GM18520 (cell line): ENCODE results near the gene SYNJ1.
"Not testable (repeated sequence)": the region's sequence is repeated elsewhere in the genome, so short reads cannot be mapped to it uniquely, and the experiment has no call there.

Experiments used
- ATAC-seq: cut with Tn5 transposase; IDR thresholded peaks from one replicate; pipeline ENCODE4 v1.9.1; 2021; ENCODE audit not compliant: unreplicated experiment

Gene SYNJ1

DNA sequence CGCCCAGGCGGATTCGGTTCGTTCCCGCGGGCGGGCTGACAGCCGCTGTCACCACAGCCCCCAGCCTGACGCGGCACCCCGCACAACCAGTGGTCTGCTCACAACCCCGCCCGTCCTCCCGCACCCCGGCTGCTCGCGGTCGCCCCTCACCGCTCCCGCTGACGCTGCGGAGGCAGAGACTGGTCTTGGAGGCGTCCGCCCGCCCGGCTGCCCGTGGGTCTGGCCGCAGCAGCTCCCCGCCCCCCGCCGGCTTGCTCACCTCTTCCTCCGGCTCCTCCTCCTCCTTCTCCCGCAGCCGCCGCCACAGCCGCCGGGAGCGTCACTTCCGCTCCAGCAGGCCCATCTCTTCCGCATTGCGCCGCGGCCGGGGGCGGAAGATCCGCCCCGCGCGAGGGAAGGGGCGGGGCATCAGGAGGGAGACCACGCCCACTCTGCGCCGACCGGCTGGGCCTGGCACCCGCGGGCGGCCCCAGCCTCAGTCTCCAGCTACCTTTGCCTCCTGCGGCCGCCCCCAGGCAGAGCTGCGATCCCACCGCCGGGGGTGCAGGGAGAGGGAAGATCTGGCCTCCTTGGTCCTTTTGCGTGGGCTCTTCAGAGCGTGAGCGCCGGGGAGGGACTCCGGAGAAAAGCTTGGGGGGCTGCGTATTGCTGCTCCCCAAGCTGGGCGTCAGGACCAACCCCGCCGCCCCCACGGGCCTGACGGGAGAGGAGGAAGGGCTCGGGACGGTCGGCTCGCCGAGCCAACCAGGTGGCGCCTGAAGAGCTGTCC is at the start of gene SYNJ1:
SYNJ1 (minus strand) TSS at position 327 of the 769 bp plus-strand sequence. CDS start 1,118 bp downstream, outside the sequence.
- peak; percentile 78 for ATAC-seq

GRCh38 chr21:32777269-32777668 is 49.5 kb upstream of the SYNJ1 start:
- no peak for ATAC-seq

- no peak for ATAC-seq
Observed at GRCh38 chr21:32776743-32777142, 48.9 kb upstream of the SYNJ1 start.

DNA sequence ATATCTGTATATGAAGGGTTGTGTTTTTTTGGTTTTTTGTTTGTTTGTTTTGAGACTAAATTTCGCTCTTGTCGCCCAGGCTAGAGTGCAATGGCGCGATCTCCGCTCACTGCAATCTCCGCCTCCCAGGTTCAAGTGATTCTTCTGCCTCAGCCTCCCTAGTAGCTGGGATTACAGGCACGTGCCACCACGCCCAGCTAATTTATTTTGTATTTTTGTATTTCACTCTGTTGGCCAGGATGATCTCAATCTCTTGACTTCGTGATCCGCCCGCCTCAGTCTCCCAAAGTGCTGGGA is 45.2 kb upstream of the SYNJ1 start:
- ATAC-seq = not testable (repeated sequence)

GRCh38 chr21:32772281-32773047 is 44.7 kb upstream of the SYNJ1 start:
- no peak for ATAC-seq

- ATAC-seq = peak; percentile 25
Observed at GRCh38 chr21:32770871-32771523, 43.2 kb upstream of the SYNJ1 start.

- no peak for ATAC-seq
Observed at GRCh38 chr21:32768530-32768929, 40.7 kb upstream of the SYNJ1 start.

GRCh38 chr21:32765058-32765457 is 37.2 kb upstream of the SYNJ1 start:
- no peak for ATAC-seq

- ATAC-seq = no peak
Observed at GRCh38 chr21:32764186-32764585, 36.4 kb upstream of the SYNJ1 start.

- no peak for ATAC-seq
Observed at GRCh38 chr21:32757804-32758203, 30.0 kb upstream of the SYNJ1 start.

DNA sequence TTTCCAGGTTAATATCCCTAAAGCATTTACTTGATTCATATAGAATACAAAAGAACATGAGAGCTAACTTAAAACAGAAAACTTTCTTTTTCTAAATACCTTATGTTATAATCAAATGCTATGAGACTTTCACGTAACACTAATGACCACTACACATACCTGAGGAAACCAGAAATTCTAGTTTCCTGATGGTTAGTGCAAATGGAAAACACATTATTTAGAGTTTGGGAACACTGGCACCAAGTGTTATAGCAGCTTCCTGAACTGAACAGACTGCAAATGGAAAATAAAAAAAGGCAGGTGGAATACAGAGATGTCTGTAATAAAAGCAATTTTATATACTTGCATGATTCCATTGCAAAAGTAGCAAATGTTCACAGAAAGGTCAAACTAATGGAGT is 28.3 kb upstream of the SYNJ1 start:
- no peak for ATAC-seq

DNA sequence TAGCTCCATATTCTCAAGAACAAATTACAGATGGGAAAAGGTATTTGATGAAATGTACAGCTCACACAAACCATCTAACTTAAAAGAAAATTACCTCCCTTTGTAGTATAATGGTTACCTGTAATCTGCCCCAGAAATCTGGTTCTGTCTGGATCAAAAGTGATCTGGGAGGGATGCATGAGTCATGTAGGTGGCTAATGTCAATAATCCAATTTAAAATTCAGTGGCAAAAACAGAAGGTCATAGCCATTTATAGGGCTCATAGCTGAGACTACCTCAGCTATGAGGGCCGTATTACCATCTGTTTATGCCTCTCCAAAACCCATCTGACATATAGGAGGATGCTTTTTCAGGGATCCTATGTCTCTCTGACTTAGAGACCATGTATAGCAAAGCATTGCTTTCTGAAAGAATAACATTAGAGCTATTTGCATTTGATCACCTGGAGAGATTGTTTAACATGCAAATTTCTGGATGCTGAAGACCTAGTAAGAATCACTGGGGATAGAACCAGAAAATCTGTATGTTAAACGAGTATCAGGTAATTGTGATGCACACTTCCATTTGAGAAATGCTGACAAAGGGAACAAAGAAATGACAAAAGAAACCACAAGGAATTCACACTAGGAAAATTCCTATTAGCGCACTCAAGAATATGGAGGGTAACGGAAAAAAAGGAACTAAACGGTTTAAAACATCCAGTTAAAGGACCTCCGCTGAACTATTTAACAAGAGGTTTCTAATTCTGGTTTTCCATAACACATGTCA is 26.2 kb upstream of the SYNJ1 start:
- ATAC-seq = no peak

- ATAC-seq = no peak
Observed at GRCh38 chr21:32750405-32750804, 22.6 kb upstream of the SYNJ1 start.

DNA sequence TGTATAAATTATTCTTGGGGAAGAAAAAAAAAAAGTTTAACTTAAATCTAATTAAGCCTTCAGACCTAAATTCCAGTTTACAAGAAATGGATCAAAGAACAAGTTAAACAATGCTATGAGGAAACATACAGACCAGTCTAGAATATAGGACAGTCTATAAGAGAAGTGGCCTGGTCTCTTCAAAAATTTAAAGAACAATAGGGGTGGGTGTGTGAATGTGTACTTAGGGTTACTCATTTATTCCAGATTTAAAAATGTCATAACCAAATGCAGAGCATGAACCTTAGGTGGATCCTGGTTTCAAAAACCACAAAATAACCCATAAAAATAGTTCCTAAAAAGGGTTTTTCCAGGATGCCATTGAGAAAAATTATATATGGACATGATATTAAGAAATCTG is 21.8 kb upstream of the SYNJ1 start:
- no peak for ATAC-seq

- ATAC-seq = no peak
Observed at GRCh38 chr21:32748529-32748928, 20.7 kb upstream of the SYNJ1 start.

- ATAC-seq = no peak
Observed at GRCh38 chr21:32747396-32747795, 19.6 kb upstream of the SYNJ1 start.

GRCh38 chr21:32746711-32747110 is 18.9 kb upstream of the SYNJ1 start:
- not testable (repeated sequence) for ATAC-seq

GRCh38 chr21:32742396-32742795 is 14.6 kb upstream of the SYNJ1 start:
- no peak for ATAC-seq

DNA sequence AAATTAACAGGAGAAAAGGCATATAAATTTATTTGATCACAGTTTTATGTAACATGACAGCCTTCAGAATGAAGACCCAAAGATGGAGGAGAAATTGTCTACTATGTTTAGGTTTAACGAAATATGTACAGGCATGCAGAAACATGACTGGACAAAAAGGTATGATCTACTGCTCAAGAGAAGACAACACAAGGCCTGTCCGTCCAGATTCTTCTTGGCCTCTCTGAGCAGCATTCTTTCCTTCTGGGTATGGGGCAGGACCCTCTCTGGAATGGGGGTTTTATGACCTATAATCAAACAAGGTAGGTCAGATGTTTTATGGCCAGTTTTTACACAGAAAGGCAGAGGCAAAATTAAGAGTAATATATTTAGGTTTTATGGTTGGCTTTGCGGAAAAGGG is 13.5 kb upstream of the SYNJ1 start:
- no peak for ATAC-seq

DNA sequence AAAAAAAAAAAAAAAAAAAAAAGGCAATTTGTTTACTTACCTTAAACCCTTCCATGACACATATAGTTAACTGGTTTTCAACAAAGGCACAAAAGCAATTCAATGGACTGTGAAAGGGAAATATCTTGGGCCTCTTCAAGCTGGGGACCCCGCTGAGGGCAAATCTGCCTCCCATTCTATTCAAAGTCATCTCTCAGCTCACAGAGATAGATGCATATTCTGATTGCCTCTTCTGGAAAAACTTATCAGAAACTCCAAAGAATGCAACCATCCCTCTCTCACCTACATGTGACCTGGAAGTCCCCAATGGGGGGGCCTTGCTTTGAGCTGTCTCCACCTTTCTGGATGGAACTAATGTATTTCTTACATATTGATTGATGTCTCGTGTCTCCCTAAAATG is 12.1 kb upstream of the SYNJ1 start:
- no peak for ATAC-seq

GRCh38 chr21:32736083-32736482 is 8.3 kb upstream of the SYNJ1 start:
- not testable (repeated sequence) for ATAC-seq
